Gastroesophageal sphincter (tissue), 3 donors: Measurements from ENCODE around the gene PDZD2.

ENCODE experiments used
- EP300 ChIP-seq: sonication (generic); formaldehyde crosslinking; IDR thresholded peaks from one replicate; pipeline ENCODE4 v1.6.1; 2017; ENCODE audit warnings: antibody characterized with exemption, mild to moderate bottlenecking
- POLR2A ChIP-seq, 2 donors: fragments of 450-650 bp; IDR thresholded peaks; one replicate each; pipeline ENCODE4 v1.6.1; 2017; ENCODE audit warnings: antibody characterized with exemption in 2 of 2, mild to moderate bottlenecking in 2 of 2, moderate library complexity in 1 of 2
- POLR2AphosphoS5 ChIP-seq: sonication (generic); formaldehyde crosslinking; IDR thresholded peaks from one replicate; pipeline ENCODE4 v1.6.1; 2017; ENCODE audit warnings: antibody characterized with exemption
- TF ChIP-seq, protein P1 (sequence below), 4 experiments: fragments of 200-600 bp in 2 of 4; fragments of 450-650 bp in 2 of 4; sonication (generic) in 1 of 4; IDR thresholded peaks; one replicate each; pipeline ENCODE4 v1.5.1; 2017 to 2019; ENCODE audit warnings: antibody characterized with exemption in 4 of 4, mild to moderate bottlenecking in 2 of 4, moderate library complexity in 2 of 4

DNA sequence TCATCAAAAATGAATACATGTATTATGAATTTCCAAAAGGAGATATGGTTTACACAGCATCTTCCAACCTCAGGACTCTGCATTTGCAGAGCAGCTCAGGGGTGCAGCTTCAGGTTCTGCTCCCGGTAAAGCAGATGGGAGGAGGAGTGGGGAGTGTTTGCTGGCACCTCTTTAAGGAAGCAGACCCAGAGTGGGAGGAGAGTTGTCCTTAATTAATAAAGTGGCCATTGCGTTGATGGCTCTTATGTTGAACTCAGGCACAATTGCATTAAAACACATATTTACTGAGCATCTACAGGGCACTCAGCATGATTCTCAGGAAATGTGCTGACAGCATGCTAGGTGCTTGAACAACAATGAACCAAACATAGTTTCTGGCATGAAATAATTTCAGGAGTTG is 121.0 kb downstream of the PDZD2 start:
- TF ChIP-seq, protein P1, sequence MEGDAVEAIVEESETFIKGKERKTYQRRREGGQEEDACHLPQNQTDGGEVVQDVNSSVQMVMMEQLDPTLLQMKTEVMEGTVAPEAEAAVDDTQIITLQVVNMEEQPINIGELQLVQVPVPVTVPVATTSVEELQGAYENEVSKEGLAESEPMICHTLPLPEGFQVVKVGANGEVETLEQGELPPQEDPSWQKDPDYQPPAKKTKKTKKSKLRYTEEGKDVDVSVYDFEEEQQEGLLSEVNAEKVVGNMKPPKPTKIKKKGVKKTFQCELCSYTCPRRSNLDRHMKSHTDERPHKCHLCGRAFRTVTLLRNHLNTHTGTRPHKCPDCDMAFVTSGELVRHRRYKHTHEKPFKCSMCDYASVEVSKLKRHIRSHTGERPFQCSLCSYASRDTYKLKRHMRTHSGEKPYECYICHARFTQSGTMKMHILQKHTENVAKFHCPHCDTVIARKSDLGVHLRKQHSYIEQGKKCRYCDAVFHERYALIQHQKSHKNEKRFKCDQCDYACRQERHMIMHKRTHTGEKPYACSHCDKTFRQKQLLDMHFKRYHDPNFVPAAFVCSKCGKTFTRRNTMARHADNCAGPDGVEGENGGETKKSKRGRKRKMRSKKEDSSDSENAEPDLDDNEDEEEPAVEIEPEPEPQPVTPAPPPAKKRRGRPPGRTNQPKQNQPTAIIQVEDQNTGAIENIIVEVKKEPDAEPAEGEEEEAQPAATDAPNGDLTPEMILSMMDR (IDR thresholded peaks at IDR 0.05) = no peak
- no peak for TF ChIP-seq POLR2A (IDR thresholded peaks at IDR 0.05)
- TF ChIP-seq POLR2AphosphoS5 = no peak
- no peak for TF ChIP-seq EP300
